Uterus (tissue), 4 donors: ENCODE measurements around the gene BTBD17. TPM values are rescaled to one million over a fixed set of nuclear protein-coding genes. Genes with fewer than 3 reads are reported as not detected.

Experiments used
- DNase-seq, 2 donors: peaks; one replicate each; pipeline ENCODE4 v3.0.0-alpha.2; 2019 to 2020
- H3K27ac ChIP-seq, 2 donors: fragments of 200-600 bp; sonication (generic); 1 replicate in 1 of 2; 2 replicates in 1 of 2; pipeline ENCODE4 v1.5.1; 2016 to 2018
- H3K27me3 ChIP-seq, 2 donors: fragments of 200-600 bp; sonication (generic); one replicate each; pipeline ENCODE4 v1.5.1; 2018 to 2019; ENCODE audit warnings: control low read depth in 1 of 2
- H3K36me3 ChIP-seq, 2 donors: fragments of 200-600 bp; sonication (generic); one replicate each; pipeline ENCODE4 v1.5.1; 2019; ENCODE audit warnings: control low read depth in 1 of 2
- H3K4me1 ChIP-seq, 2 donors: fragments of 200-600 bp; sonication (generic); one replicate each; pipeline ENCODE4 v1.5.1; 2018 to 2019; ENCODE audit warnings: control low read depth in 1 of 2
- H3K4me3 ChIP-seq, 2 donors: fragments of 200-600 bp; sonication (generic); 1 replicate in 1 of 2; 2 replicates in 1 of 2; pipeline ENCODE4 v1.5.1; 2018 to 2019; ENCODE audit warnings: mild to moderate bottlenecking in 1 of 2
- H3K9me3 ChIP-seq, 2 donors: fragments of 200-600 bp; sonication (generic); one replicate each; pipeline ENCODE4 v1.5.1; 2019; ENCODE audit warnings: control low read depth in 1 of 2
- POLR2A ChIP-seq, 2 donors: fragments of 450-650 bp; IDR thresholded peaks; one replicate each; pipeline ENCODE4 v1.6.1; 2016; ENCODE audit warnings: antibody characterized with exemption in 2 of 2, mild to moderate bottlenecking in 1 of 2, moderate library complexity in 1 of 2
- intact Hi-C: fragments of 100-400 bp; cut with DNase I; formaldehyde crosslinking; loops from one replicate; pipeline ENCODE4 v1.15.1; 2023; ENCODE audit warnings: low total_unique reads
- total RNA-seq, 4 donors: library from RNA; depleted of rRNA in 3 of 4; stranded (reverse); fragments of >200 nt in 3 of 4; gene quantifications; one replicate each; pipeline versions ENCODE4 v1.1.0 to v1.2.4, GENCODE V29; 2014 to 2023
- TF ChIP-seq, protein P1 (sequence below), 4 experiments: fragments of 200-600 bp in 2 of 4; fragments of 450-650 bp in 2 of 4; sonication (generic) in 2 of 4; IDR thresholded peaks; one replicate each; pipeline ENCODE4 v1.5.1; 2016 to 2019; ENCODE audit warnings: antibody characterized with exemption in 4 of 4, mild to moderate bottlenecking in 2 of 4, moderate library complexity in 1 of 4
- donor health status: DM: yes; HTN: yes; CAD: no.

The BTBD17 gene
- total RNA-seq, 4 donors from 2014 or later: 0.14 TPM; not detected in 3

GRCh38 chr17:74340470-74341023 lies 21.1 kb downstream of the BTBD17 start:
- no peak for TF ChIP-seq POLR2A (IDR thresholded peaks at IDR 0.05)
- TF ChIP-seq, protein P1, sequence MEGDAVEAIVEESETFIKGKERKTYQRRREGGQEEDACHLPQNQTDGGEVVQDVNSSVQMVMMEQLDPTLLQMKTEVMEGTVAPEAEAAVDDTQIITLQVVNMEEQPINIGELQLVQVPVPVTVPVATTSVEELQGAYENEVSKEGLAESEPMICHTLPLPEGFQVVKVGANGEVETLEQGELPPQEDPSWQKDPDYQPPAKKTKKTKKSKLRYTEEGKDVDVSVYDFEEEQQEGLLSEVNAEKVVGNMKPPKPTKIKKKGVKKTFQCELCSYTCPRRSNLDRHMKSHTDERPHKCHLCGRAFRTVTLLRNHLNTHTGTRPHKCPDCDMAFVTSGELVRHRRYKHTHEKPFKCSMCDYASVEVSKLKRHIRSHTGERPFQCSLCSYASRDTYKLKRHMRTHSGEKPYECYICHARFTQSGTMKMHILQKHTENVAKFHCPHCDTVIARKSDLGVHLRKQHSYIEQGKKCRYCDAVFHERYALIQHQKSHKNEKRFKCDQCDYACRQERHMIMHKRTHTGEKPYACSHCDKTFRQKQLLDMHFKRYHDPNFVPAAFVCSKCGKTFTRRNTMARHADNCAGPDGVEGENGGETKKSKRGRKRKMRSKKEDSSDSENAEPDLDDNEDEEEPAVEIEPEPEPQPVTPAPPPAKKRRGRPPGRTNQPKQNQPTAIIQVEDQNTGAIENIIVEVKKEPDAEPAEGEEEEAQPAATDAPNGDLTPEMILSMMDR (IDR thresholded peaks at IDR 0.05): no peak

DNA sequence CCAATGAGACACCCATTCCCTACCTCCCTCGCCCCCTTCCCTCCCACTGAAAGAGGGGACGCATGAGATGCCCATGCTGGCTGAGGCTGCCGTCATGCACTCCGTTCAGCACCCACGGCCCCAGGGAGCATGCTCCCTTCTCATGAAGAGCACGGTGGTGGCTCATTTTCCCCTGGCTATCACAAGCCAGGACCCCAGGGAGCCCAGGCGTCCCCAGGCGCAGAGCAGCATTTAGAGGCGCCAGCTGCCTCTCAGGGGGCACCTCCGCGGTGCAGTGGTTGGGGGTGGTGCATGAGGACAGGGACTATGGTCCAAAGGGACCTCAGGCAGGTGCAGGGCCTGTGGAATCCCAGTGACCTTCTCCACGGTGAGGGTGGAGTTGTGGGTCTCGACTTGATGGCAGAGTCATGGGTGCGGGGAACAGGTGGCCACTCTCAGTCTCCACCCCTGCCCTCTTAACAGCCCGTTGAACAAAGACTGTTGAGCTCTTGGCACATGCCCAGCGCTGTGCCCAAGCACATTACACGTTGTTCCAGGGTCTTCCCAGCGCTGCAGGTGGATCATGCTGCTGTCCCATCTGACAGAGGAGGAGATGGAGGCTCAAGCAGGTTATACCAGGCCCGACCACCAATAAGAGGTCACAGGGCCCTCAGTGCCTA lies 22.0 kb downstream of the BTBD17 start:
- Histone ChIP-seq H3K27ac (no peak overlapping the region), H3K4me1 (no peaks in the 10 kb centered on the region), H3K4me3 (no peak overlapping the region), H3K27me3 (no peaks in the 10 kb centered on the region), H3K36me3 (no peaks in the 10 kb centered on the region), H3K9me3 (no peaks in the 10 kb centered on the region)
- no peak for DNase-seq
- intact Hi-C loops: no loop called here
- no peak for TF ChIP-seq POLR2A (IDR thresholded peaks at IDR 0.05)
- TF ChIP-seq, protein P1 (IDR thresholded peaks at IDR 0.05): no peak

More at GRCh38 chr17:74340470-74341023, 21.1 kb downstream of the BTBD17 start:
- H3K4me1 ChIP-seq: no peaks in the 10 kb centered on the region
- H3K4me3 ChIP-seq: no peak overlapping the region
- intact Hi-C loops: no loop called here
- H3K9me3 ChIP-seq: no peaks in the 10 kb centered on the region
- no peak overlapping the region for H3K27ac ChIP-seq
- DNase-seq: no peak
- H3K27me3 ChIP-seq: no peaks in the 10 kb centered on the region
- no peaks in the 10 kb centered on the region for H3K36me3 ChIP-seq

DNA sequence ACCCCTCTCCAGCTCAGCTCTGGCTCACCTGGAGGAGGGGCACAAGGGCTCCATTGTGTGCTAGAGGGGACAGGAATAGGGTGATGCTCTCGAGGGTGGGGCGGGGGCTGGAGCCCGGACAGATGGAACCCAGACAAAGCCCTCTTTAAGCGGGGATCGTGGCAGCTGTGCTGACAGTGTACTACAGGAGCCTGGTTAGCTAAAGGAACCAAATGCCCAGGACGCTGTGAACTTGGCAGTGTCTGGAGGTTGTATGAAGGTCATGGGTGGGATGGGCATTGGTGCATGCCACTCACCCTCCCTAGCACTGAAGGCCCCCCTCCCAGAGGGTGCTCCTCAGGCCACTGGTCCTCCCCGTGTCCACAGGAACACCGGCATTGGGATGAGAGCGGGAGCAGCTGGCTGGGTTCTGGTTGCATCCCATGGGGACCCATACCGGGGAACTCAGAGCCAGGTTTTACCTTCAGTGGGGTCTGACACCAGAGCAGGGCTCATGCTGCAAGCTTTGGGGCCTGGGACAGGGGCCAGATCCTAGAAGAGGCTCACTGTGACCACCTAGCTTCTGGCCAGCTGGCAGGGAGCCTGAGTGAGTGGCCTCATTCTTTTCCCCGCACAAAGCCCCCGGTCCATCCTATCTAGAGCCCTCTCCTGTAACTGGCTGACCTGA lies 23.7 kb downstream of the BTBD17 start:
- no peak for DNase-seq
- H3K4me3 ChIP-seq: no peak overlapping the region
- no peaks in the 10 kb centered on the region for H3K4me1 ChIP-seq
- H3K36me3 ChIP-seq: no peaks in the 10 kb centered on the region
- H3K9me3 ChIP-seq: no peaks in the 10 kb centered on the region
- no peak overlapping the region for H3K27ac ChIP-seq
- H3K27me3 ChIP-seq: no peaks in the 10 kb centered on the region
- intact Hi-C loops: no loop called here
- TF ChIP-seq, protein P1 (IDR thresholded peaks at IDR 0.05): no peak
- TF ChIP-seq POLR2A (IDR thresholded peaks at IDR 0.05): no peak

DNA sequence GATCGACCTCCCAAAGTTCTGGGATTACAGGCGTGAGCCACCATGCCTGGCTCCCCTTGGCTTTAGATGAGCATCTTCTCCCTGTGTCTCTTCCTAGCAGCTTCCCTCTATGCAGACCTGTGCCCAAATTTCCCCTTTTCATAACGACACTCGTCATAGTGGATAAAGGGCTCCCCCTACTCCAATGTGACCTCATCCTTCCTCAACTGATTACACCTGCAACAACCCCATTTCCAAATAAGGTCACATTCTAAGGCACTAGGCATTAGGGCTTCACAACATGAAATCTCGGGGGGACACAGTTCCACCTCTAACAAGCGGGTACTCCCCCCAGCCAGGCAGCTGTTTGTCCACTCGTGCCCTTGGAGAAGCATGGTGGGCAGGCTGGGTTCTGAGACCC lies 25.4 kb downstream of the BTBD17 start:
- intact Hi-C loops: no loop called here

More for the DNA sequence above, 25.4 kb downstream of the BTBD17 start:
- H3K9me3 ChIP-seq: no peaks in the 10 kb centered on the region
- no peak overlapping the region for H3K27ac ChIP-seq
- DNase-seq: no peak
- no peaks in the 10 kb centered on the region for H3K36me3 ChIP-seq
- no peak overlapping the region for H3K4me3 ChIP-seq
- TF ChIP-seq POLR2A (IDR thresholded peaks at IDR 0.05): no peak
- TF ChIP-seq, protein P1 (IDR thresholded peaks at IDR 0.05): no peak
- no peaks in the 10 kb centered on the region for H3K27me3 ChIP-seq
- no peaks in the 10 kb centered on the region for H3K4me1 ChIP-seq
